GM21367 (cell line): Measurements from ENCODE around the gene PCDHA3.
"Not testable (repeated sequence)": the region's sequence is repeated elsewhere in the genome, so short reads cannot be mapped to it uniquely, and the experiment has no call there.

Experiments used
- ATAC-seq: cut with Tn5 transposase; IDR thresholded peaks from one replicate; pipeline ENCODE4 v1.9.1; 2021; ENCODE audit not compliant: unreplicated experiment

The PCDHA3 gene

DNA sequence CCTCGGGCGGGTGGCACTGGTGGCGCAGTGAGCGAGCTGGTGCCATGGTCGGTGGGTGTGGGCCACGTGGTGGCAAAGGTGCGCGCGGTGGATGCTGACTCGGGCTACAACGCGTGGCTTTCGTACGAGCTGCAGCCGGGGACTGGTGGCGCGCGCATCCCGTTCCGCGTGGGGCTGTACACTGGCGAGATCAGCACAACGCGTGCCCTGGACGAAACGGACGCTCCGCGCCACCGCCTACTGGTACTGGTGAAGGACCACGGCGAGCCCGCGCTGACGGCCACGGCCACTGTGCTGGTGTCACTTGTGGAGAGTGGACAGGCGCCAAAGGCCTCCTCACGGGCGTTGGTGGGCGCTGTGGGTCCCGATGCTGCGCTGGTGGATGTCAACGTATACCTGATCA lies 8.0 kb downstream of the PCDHA3 start:
- no peak for ATAC-seq

DNA sequence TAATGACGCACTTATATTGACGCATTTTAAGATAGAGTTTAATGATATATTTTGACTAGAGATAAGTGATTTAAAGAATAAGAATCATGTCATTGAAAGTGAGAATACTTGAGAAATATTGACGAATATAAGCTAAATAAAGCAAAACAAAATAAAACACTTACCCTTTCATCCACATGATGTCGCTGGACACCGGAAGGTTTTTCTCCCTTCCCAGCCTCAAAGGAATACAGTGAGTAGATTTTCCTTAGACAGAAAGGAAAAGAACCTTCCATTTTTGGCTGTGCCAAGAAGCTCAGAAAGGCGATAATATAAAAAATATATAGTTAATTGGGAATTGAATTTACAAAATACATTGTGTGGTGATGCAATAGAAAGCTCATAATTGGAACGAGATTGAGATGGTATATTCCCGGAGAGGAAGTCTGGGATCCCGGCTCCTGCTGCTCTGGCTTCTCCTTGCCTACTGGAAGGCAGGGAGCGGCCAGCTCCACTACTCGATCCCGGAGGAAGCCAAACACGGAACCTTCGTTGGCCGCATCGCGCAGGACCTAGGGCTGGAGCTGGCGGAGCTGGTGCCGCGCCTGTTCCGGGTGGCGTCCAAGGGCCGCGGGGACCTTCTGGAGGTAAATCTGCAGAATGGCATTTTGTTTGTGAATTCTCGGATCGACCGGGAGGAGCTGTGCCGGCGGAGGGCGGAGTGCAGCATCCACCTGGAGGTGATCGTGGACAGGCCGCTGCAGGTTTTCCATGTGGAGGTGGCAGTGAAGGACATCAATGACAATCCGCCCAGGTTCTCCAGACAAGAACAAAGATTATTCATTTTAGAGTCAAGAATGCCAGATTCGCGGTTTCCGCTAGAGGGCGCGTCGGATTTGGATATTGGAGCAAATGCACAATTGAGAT lies 20.8 kb downstream of the PCDHA3 start, which contains the start of gene PCDHA5:
Gene PCDHA5, plus strand, starts transcription at position 239 of the 906 bp plus-strand sequence.
- ATAC-seq = no peak

DNA sequence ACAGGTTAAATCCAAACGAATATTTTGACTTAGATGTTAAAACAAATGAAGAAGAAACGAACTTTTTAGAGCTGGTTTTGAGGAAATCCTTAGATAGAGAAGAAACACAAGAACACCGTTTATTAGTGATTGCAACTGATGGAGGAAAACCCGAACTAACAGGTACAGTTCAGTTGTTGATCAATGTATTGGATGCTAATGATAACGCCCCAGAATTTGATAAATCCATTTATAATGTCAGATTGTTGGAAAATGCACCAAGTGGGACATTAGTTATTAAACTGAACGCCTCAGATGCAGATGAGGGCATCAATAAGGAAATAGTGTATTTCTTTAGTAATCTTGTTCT lies 21.4 kb downstream of the PCDHA3 start:
- no peak for ATAC-seq

DNA sequence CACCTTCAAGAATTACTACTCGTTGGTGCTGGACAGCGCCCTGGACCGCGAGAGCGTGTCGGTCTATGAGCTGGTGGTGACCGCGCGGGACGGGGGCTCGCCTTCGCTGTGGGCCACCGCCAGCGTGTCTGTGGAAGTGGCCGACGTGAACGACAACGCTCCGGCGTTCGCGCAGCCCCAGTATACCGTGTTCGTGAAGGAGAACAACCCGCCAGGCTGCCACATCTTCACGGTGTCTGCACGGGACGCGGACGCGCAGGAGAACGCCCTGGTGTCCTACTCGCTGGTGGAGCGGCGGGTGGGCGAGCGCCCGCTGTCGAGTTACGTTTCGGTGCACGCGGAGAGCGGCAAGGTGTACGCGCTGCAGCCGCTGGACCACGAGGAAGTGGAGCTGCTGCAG lies 22.1 kb downstream of the PCDHA3 start:
- ATAC-seq = not testable (repeated sequence)

DNA sequence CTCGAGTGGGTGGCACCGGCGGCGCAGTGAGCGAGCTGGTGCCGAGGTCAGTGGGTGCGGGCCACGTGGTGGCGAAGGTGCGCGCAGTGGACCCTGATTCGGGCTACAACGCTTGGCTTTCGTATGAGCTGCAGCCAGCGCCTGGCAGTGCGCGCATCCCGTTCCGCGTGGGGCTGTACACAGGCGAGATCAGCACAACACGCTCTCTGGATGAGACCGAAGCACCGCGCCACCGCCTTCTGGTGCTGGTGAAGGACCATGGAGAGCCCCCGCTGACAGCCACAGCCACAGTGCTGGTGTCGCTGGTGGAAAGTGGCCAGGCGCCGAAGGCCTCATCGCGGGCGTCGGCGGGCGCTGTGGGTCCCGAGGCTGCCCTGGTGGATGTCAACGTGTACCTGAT lies 22.6 kb downstream of the PCDHA3 start:
- no peak for ATAC-seq

DNA sequence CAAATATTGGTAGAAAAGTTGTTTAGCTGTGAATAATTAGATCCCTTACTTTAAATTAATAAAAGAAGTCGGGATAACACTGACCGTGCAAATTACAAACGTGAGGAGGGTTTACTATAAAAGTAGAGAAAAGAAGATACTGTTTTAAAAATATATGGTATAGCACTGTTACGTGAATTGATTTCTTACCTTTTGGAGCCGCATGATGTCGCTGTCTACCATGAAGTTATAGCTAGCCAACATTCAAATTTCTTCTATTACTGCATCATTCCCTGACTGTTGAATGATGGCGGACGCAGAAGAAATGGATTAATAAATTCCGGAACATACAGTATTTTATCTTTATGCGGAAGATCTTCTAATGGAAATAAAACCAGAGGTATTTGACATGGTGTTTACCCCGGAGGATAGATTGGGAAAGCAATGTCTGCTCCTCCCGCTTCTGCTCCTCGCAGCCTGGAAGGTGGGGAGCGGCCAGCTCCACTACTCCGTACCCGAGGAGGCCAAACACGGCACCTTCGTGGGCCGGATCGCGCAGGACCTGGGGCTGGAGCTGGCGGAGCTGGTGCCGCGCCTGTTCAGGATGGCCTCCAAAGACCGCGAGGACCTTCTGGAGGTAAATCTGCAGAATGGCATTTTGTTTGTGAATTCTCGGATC lies 27.0 kb downstream of the PCDHA3 start, which contains the start of gene PCDHA6:
Gene PCDHA6, plus strand, starts transcription at position 257 of the 658 bp plus-strand sequence. Its CDS starts 132 bp downstream, at position 389.
- ATAC-seq = no peak

DNA sequence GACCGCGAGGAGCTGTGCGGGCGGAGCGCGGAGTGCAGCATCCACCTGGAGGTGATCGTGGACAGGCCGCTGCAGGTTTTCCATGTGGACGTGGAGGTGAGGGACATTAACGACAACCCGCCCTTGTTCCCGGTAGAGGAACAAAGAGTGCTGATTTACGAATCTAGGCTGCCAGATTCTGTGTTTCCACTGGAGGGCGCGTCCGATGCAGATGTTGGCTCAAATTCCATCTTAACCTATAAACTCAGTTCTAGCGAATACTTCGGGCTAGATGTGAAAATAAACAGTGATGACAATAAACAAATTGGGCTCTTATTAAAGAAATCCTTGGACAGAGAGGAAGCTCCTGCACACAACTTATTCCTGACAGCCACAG lies 27.5 kb downstream of the PCDHA3 start:
- ATAC-seq = no peak

DNA sequence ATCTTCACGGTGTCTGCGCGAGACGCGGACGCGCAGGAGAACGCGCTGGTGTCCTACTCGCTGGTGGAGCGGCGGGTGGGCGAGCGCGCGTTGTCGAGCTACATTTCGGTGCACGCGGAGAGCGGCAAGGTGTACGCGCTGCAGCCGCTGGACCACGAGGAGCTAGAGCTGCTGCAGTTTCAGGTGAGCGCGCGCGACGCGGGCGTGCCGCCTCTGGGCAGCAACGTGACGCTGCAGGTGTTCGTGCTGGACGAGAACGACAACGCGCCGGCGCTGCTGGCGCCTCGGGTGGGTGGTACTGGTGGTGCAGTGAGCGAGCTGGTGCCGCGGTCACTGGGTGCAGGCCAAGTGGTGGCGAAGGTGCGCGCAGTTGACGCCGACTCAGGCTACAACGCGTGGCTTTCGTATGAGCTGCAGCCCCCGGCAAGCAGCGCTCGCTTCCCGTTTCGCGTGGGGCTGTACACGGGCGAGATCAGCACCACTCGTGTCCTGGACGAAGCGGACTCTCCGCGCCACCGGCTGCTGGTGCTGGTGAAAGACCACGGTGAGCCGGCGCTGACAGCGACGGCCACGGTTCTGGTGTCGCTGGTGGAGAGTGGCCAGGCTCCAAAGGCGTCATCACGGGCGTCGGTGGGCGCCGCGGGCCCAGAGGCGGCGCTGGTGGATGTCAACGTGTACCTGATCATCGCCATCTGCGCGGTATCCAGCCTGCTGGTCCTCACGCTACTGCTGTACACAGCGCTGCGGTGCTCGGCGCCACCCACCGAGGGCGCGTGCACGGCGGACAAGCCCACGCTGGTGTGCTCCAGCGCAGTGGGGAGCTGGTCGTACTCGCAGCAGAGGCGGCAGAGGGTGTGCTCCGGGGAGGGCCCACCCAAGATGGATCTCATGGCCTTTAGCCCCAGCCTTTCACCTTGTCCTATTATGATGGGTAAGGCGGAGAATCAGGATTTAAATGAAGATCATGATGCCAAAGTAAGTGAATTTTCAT lies 28.9 kb downstream of the PCDHA3 start:
- ATAC-seq = not testable (repeated sequence)

DNA sequence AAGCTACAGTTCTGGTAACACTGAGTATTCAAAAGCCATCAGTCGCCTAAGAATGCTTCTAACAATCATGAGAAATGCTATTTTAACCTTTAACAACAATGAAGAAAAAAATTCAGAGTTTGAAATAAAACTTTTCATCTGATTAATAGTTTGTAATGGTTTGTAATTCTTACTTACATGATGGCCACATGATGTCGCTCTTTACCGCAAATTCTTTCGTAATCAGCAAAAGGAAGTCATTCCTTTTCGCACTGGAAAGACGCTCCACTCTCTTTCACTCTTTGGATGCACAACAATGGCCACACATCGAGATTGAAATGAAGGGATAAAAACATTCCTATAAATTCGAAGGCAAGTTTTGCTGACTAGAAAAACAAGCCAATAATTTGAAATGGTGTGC lies 33.1 kb downstream of the PCDHA3 start, which contains the start of gene PCDHA7:
Gene PCDHA7, plus strand, starts transcription at position 277 of the 400 bp plus-strand sequence. Its CDS starts 115 bp downstream, at position 392.
- no peak for ATAC-seq

DNA sequence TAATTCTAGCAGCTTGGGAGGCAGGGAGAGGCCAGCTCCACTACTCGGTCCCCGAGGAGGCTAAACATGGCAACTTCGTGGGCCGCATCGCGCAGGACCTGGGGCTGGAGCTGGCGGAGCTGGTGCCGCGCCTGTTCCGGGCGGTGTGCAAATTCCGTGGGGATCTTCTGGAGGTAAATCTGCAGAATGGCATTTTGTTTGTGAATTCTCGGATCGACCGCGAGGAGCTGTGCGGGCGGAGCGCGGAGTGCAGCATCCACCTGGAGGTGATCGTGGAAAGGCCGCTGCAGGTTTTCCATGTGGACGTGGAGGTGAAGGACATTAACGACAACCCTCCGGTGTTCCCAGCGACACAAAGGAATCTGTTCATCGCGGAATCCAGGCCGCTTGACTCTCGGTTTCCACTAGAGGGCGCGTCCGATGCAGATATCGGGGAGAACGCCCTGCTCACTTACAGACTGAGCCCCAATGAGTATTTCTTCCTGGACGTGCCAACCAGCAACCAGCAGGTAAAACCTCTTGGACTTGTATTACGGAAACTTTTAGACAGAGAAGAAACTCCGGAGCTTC lies 33.7 kb downstream of the PCDHA3 start:
- not testable (repeated sequence) for ATAC-seq

DNA sequence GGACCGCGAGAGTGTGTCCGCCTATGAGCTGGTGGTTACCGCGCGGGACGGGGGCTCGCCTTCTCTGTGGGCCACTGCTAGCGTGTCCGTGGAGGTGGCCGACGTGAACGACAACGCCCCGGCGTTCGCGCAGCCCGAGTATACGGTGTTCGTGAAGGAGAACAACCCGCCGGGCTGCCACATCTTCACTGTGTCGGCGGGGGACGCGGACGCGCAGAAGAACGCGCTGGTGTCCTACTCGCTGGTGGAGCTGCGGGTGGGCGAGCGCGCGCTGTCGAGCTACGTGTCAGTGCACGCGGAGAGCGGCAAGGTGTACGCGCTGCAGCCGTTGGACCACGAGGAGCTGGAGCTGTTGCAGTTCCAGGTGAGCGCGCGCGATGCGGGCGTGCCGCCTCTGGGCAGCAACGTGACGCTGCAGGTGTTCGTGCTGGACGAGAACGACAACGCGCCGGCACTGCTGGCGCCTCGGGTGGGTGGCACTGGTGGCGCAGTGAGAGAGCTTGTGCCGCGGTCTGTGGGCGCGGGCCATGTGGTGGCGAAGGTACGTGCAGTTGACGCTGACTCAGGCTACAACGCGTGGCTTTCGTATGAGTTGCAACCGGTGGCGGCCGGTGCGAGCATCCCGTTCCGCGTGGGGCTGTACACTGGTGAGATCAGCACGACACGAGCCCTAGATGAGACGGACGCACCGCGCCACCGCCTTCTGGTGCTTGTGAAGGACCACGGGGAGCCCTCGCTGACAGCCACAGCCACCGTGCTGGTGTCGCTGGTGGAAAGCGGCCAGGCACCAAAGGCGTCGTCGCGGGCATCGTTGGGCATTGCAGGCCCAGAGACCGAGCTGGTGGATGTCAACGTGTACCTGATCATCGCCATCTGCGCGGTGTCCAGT lies 35.0 kb downstream of the PCDHA3 start:
- no peak for ATAC-seq

DNA sequence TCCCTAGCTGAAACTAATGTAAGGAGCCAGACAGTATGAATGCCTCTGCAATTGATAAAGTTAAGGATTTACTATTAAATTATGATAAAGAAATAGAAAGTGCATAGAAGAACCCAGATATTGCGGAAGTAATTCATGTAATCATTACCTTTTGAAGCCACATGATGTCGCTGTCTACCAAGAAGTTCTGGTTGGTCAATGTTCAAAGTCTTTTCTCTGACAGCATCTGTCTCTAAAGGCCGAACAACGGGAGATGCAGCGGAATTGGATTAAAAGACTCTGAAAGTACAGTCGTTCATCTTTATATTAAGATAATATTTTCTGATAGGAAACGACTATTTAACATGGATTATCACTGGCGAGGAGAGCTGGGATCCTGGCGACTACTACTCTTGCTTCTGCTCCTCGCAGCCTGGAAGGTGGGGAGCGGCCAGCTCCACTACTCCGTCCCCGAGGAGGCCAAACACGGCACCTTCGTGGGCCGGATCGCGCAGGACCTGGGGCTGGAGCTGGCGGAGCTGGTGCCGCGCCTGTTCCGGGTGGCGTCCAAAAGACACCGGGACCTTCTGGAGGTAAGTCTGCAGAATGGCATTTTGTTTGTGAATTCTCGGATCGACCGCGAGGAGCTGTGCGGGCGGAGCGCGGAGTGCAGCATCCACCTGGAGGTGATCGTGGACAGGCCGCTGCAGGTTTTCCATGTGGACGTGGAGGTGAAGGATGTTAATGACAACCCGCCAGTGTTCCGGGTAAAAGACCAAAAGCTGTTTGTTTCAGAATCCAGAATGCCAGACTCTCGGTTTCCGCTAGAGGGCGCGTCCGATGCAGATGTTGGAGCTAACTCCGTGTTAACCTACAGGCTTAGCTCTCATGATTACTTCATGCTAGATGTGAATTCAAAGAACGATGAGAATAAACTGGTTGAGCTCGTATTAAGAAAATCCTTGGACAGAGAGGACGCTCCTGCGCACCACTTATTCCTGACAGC lies 40.4 kb downstream of the PCDHA3 start, which contains the start of gene PCDHA8:
Gene PCDHA8, plus strand, starts transcription at position 210 of the 985 bp plus-strand sequence. Its CDS starts 135 bp downstream, at position 345.
- no peak for ATAC-seq

DNA sequence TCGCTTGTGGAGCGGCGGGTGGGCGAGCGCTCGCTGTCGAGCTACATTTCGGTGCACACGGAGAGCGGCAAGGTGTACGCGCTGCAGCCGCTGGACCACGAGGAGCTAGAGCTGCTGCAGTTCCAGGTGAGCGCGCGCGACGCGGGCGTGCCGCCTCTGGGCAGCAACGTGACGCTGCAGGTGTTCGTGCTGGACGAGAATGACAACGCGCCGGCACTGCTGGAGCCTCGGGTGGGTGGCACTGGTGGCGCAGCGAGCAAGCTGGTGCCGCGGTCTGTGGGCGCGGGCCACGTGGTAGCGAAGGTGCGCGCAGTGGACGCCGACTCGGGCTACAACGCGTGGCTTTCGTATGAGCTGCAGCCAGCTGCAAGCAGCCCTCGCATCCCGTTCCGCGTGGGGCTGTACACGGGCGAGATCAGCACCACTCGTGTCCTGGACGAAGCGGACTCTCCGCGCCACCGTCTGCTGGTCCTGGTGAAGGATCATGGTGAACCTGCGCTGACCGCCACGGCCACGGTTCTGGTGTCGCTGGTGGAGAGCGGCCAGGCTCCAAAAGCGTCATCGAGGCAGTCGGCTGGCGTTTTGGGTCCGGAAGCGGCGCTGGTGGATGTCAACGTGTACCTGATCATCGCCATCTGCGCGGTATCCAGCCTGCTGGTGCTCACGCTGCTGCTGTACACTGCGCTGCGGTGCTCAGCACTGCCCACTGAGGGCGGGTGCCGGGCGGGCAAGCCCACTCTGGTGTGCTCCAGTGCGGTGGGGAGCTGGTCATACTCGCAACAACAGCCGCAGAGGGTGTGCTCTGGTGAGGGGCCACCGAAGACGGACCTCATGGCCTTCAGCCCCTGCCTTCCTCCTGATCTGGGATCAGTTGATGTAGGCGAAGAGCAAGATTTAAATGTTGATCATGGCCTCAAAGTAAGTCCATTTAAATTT lies 42.2 kb downstream of the PCDHA3 start:
- no peak for ATAC-seq

DNA sequence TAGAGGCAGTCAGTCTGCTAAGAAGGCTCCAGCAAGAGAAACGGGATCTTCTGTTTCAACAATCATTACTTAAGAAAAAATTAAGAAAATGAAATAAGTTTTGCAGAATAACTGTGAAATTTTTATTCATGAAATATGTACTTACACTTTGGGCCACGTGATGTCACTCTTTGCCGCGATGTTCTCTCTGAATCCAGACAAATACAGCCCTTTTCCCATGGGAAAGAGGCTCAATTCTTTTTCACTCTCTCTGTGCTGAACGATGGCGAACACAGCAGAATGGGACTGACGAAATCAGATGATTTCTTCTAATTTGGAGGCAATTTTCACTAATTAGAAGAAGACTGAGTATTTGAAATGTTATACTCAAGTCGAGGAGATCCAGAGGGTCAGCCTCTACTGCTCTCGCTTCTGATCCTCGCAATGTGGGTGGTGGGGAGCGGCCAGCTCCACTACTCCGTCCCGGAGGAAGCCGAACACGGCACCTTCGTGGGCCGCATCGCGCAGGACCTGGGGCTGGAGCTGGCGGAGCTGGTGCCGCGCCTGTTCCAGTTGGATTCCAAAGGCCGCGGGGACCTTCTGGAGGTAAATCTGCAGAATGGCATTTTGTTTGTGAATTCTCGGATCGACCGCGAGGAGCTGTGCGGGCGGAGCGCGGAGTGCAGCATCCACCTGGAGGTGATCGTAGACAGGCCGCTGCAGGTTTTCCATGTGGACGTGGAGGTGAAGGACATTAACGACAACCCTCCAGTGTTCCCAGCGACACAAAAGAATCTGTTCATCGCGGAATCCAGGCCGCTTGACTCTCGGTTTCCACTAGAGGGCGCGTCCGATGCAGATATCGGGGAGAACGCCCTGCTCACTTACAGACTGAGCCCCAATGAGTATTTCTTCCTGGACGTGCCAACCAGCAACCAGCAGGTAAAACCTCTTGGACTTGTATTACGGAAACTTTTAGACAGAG lies 47.6 kb downstream of the PCDHA3 start, which contains the start of gene PCDHA9:
Gene PCDHA9, plus strand, starts transcription at position 244 of the 964 bp plus-strand sequence. Its CDS starts 114 bp downstream, at position 358.
- ATAC-seq = not testable (repeated sequence)

DNA sequence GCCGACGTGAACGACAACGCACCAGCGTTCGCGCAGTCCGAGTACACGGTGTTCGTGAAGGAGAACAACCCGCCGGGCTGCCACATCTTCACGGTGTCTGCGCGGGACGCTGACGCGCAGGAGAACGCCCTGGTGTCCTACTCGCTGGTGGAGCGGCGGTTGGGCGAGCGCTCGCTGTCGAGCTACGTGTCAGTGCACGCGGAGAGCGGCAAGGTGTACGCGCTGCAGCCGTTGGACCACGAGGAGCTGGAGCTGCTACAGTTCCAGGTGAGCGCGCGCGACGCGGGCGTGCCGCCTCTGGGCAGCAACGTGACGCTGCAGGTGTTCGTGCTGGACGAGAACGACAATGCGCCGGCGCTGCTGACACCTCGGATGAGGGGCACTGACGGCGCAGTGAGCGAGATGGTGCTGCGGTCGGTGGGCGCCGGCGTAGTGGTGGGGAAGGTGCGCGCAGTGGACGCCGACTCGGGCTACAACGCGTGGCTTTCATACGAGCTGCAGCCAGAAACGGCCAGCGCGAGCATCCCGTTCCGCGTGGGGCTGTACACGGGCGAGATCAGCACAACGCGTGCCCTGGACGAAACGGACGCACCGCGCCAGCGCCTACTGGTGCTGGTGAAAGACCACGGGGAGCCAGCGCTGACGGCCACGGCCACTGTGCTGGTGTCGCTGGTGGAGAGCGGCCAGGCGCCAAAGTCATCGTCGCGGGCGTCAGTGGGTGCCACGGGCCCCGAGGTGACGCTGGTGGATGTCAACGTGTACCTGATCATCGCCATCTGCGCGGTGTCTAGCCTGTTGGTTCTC lies 49.2 kb downstream of the PCDHA3 start:
- not testable (repeated sequence) for ATAC-seq
